Parathyroid adenoma (tissue), 2 donors: ENCODE measurements around the gene TAF10.

Source experiments
- H2AFZ ChIP-seq: fragments of 300-600 bp; sonication (generic); one replicate; pipeline ENCODE4 v1.7.0; 2017; ENCODE audit warnings: antibody characterized with exemption, mild to moderate bottlenecking
- H3K27ac ChIP-seq: fragments of 300-600 bp; sonication (generic); one replicate; pipeline ENCODE4 v1.7.0; 2017
- H3K27me3 ChIP-seq: fragments of 300-600 bp; sonication (generic); one replicate; pipeline ENCODE4 v1.7.0; 2017; ENCODE audit warnings: low read length; ENCODE audit not compliant: control insufficient read depth, insufficient read depth
- H3K36me3 ChIP-seq: fragments of 300-600 bp; sonication (generic); one replicate; pipeline ENCODE4 v1.7.0; 2017; ENCODE audit warnings: low read length; ENCODE audit not compliant: control insufficient read depth, insufficient read depth
- H3K4me1 ChIP-seq: fragments of 300-600 bp; sonication (generic); one replicate; pipeline ENCODE4 v1.7.0; 2017; ENCODE audit warnings: control low read depth
- H3K4me2 ChIP-seq: fragments of 300-600 bp; sonication (generic); one replicate; pipeline ENCODE4 v1.7.0; 2017; ENCODE audit warnings: low read length
- H3K4me3 ChIP-seq: fragments of 300-600 bp; sonication (generic); one replicate; pipeline ENCODE4 v1.7.0; 2017; ENCODE audit warnings: low read depth, low read length
- H3K79me2 ChIP-seq: fragments of 300-600 bp; sonication (generic); one replicate; pipeline ENCODE4 v1.7.0; 2017; ENCODE audit warnings: control low read depth
- H3K9ac ChIP-seq: fragments of 300-600 bp; sonication (generic); one replicate; pipeline ENCODE4 v1.7.0; 2017; ENCODE audit warnings: mild to moderate bottlenecking
- H3K9me3 ChIP-seq: fragments of 300-600 bp; sonication (generic); one replicate; pipeline ENCODE4 v1.7.0; 2017; ENCODE audit warnings: low read length; ENCODE audit not compliant: control insufficient read depth
- CTCF ChIP-seq: fragments of 300-600 bp; sonication (generic); IDR thresholded peaks from one replicate; pipeline ENCODE4 v1.7.0; 2017; ENCODE audit warnings: antibody characterized with exemption, mild to moderate bottlenecking
- donor health status: primary hyperparathyroidism.

Gene TAF10

GRCh38 chr11:6587360-6587953, 24.6 kb downstream of the TAF10 start:
- no peak for TF ChIP-seq CTCF
- H3K9ac ChIP-seq: no peak overlapping the region
- no peaks in the 10 kb centered on the region for H3K9me3 ChIP-seq
- H3K27me3 ChIP-seq: no peaks in the 10 kb centered on the region
- H3K4me2 ChIP-seq: no peak overlapping the region
- H3K27ac ChIP-seq: peak overlapping the region; percentile 19
- no peak overlapping the region for H2AFZ ChIP-seq
- H3K79me2 ChIP-seq: no peaks in the 10 kb centered on the region
- H3K4me3 ChIP-seq: no peak overlapping the region
- peaks cover 18% of the 10 kb centered on the region for H3K4me1 ChIP-seq
- no peaks in the 10 kb centered on the region for H3K36me3 ChIP-seq

GRCh38 chr11:6586434-6587359, 25.3 kb downstream of the TAF10 start:
- TF ChIP-seq CTCF: no peak
- Histone ChIP-seq H3K4me2 (no peak overlapping the region), H3K79me2 (no peaks in the 10 kb centered on the region), H3K9me3 (no peaks in the 10 kb centered on the region), H3K36me3 (no peaks in the 10 kb centered on the region), H3K4me1 (peaks cover 18% of the 10 kb centered on the region), H3K4me3 (no peak overlapping the region), H3K27ac (peak overlapping the region; percentile 32), H3K27me3 (no peaks in the 10 kb centered on the region), H3K9ac (no peak overlapping the region), H2AFZ (peak overlapping the region; percentile 62)

GRCh38 chr11:6584528-6584927, 27.5 kb downstream of the TAF10 start:
- Histone ChIP-seq H3K9ac (no peak overlapping the region), H3K4me1 (peaks cover 18% of the 10 kb centered on the region), H3K9me3 (no peaks in the 10 kb centered on the region)

GRCh38 chr11:6583584-6583983, 28.4 kb downstream of the TAF10 start:
- no peak overlapping the region for H3K27ac ChIP-seq
- H3K4me3 ChIP-seq: no peak overlapping the region
- no peaks in the 10 kb centered on the region for H3K9me3 ChIP-seq
- peaks cover 18% of the 10 kb centered on the region for H3K4me1 ChIP-seq
- no peaks in the 10 kb centered on the region for H3K79me2 ChIP-seq
- H3K4me2 ChIP-seq: no peak overlapping the region
- no peaks in the 10 kb centered on the region for H3K27me3 ChIP-seq
- H3K36me3 ChIP-seq: no peaks in the 10 kb centered on the region
- TF ChIP-seq CTCF: no peak
- H3K9ac ChIP-seq: no peak overlapping the region
- H2AFZ ChIP-seq: no peak overlapping the region

More at GRCh38 chr11:6584528-6584927, 27.5 kb downstream of the TAF10 start:
- Histone ChIP-seq H2AFZ (no peak overlapping the region), H3K36me3 (no peaks in the 10 kb centered on the region), H3K79me2 (no peaks in the 10 kb centered on the region), H3K4me2 (no peak overlapping the region), H3K4me3 (no peak overlapping the region), H3K27me3 (no peaks in the 10 kb centered on the region), H3K27ac (no peak overlapping the region)
- no peak for TF ChIP-seq CTCF
